GM19455 (cell line): ENCODE results near the gene LY86.
A peak's percentile ranks its signal among the peaks of the same experiment; 100 is the strongest.

ENCODE experiments used
- ATAC-seq: cut with Tn5 transposase; IDR thresholded peaks from one replicate; pipeline ENCODE4 v1.9.1; 2021; ENCODE audit not compliant: unreplicated experiment

Gene LY86

GRCh38 chr6:6619021-6619794 is 30.7 kb downstream of the LY86 start:
- no peak for ATAC-seq

DNA sequence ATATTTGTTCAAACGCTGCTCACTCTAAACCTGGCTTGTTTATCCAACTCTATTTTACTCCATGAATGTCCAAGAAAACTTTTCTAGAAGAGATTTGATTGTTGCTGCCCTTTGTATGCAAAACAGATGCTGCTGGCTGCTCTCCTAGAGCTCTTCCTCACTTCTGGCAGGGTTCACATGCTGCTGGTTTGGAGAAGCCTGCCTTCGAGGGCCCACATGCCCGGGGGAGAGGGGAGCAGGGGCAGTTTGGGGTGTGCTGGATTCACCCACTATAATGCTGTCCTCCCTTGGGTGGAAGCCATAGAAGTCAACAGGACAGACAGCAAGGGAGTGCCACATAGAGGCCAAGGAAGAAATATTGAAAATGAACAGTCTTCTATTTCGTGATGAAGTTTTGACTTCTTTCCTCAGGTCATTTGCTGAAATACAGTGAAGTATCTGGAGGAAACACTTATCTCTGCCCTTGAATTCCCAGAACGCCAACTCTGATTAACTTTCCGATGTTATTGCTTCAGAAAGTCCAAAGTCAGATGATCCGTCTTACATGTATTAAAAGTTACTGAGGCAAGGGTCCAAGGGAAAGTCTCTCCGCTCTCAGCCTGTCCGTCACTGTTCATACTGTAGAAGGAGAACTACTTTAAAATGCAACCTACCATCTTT is 32.4 kb downstream of the LY86 start:
- ATAC-seq: no peak

DNA sequence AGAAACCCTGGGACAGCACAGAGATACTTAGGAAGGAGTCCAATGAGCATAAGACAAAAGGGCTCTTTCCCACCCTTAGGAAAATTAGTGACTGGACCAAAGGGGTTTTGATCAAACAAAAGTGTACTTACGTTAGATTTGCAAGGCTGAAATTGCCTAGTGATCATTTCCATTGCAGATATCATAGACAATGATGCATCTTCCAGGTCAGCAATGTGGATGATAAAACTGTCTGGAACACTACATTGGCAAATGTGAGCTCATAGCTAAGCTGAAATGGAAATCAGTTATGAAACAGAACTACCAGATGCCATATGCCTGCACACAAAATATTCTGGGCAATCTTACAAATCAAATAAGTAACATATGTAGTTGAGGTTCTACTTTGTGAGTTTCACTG is 34.0 kb downstream of the LY86 start:
- no peak for ATAC-seq

DNA sequence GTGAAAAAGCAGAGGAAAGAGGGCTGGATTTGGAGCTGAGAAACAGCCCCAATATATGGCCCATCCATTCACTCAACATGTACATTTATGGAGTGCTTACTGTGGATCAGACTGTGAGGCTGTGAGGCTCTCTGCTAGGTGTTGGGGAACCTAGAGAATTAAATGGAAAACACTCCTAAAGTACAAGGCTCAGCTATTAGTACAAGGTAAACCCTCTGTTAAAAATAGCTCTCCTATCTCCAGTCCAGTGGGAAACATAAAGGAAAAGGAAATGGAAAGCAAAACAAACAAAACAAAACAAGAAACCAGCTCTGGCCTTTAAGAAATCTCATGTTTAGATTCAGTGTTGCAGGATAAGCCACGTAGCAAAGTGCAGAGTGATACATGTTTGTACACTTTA is 35.0 kb downstream of the LY86 start:
- ATAC-seq: no peak

DNA sequence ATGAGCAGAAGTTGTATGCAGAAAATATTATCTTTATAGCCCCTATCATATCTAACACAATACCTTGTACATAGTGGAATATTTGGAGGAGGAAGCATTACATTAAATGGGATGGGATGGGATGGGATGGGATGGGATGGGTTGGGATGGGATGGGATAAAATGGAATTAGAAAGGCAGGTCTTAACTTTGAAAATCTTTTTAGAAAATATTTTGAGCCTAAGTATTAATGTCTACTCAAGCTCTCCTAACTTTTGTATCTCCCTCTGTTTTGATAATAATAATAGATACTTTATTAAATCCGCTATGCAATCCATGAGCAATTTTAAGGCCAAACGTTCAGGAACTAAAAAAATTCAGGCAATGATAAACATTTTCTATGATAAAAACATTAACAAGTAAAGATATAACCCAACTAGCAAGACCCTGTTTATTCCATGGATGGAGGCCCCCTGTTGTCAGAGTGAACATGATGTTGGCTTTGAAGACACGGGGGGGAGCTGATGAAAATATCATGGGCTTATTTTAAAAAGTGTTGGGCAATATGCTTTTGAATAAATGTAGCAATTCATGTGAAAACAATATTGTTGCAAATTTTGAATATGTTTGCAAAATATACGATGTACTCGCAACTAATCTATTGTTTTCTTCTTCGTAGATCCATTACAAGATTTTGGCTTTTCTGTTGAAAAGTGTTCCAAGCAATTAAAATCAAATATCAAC is 35.9 kb downstream of the LY86 start:
- ATAC-seq: no peak

DNA sequence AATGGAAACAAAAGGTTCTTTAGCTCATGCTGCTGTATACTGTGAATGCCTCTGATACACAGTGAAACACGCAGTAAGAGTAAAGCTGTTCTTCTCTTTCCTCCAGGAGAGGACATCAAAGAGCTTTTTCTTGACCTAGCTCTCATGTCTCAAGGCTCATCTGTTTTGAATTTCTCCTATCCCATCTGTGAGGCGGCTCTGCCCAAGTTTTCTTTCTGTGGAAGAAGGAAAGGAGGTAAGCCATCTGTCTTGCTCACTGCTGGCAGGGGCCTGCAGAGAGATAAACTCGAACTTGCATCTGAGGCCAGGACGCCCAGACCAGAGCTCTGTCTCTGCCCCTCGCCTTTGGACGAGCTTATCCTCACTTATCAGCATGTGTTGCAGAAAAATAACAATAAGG is 37.7 kb downstream of the LY86 start:
- ATAC-seq: no peak

GRCh38 chr6:6629402-6629801 is 40.9 kb downstream of the LY86 start:
- ATAC-seq: no peak

DNA sequence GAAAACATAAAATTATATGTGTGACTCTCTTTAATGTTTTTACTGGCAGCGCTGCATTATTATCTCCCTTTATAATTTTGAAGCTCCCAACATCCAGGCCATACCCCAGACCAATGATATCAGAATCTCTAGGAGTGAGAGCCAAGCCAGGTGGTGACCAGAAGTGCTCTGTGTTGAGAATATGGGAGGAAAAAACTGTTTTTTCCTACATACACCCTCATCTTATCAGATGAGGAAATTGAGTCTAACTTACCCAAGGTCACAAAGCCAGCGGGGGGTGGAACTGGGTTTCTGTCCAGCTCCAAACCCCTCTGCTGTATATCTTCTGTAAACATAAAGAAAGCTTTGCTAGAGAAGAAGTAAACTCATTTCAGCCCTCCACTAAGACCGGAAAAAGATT is 42.5 kb downstream of the LY86 start:
- no peak for ATAC-seq

- ATAC-seq: no peak
Measured at GRCh38 chr6:6631534-6632276, 43.2 kb downstream of the LY86 start.

- ATAC-seq: no peak
Measured at GRCh38 chr6:6633898-6634734, 45.6 kb downstream of the LY86 start.

DNA sequence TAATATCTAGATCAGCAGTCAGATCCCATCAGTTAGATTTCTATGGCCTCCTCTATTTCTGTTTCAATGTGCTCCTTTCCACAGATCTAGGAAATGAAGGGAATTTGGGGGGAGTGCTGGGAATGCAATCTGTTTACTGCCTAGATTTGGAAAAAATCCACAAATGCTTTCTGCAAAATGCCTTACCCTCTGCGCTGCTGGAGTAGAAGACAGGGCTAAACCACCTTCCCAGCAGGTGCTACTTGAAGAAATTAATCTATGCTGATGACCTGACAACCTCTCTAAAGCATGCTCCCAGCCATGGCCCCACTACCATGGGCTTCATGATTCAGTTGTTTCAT is 46.2 kb downstream of the LY86 start:
- no peak for ATAC-seq

DNA sequence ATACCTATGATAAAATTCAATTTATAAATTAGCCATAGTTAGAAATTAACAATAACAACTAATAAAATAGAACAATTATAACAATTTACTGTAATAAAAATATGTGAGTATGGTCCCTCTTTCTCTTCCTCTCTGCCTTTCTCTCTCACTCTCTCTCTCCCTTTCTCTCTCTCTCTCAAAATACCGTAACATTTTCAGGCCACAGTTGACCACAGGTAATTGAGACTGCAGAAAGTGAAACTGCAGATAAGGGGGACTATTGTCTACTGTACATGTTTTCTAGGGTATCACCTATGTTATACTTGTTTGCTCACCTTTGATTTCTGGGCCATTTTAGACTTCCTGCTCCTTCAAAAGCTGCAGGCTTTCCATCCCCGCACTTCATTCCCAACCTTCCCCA is 46.8 kb downstream of the LY86 start:
- peak; percentile 50 for ATAC-seq

DNA sequence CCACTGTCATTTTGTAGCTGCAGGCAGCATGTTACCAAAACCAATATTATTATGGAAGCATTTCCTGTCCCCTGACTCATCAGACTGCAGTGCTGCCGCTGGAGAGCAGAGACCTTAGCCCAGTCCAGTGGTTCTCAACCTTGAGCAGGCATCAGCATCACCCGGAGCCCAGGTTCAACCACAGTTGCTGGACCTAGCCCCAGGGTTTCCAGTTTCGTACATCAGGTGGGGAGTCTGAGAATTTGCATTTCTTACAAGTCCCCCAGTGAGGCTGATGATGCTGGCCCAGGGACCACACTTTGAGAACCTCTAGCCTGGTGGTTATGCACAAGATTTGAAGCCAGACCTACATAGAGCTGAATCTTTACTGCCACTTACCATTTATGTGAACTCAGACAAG is 47.3 kb downstream of the LY86 start:
- ATAC-seq: peak; percentile 77

DNA sequence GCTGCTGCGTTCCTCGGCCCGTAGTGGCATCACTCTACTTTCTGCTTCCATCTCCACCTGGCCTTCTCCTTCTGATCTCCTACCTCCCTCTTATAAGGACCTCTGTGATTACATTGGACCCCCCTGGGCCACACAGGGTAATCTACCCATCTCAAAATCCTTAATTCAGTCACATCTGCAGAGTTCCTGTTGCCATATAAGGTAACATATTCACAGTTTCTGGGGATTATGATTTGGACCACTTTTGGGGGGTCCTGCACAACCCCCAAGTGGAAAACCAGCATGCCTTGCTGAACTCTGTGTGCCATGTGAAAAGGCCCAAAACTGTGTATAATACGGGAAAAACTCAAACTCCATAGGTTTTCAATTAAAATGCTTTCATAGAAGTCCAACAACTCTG is 51.1 kb downstream of the LY86 start:
- ATAC-seq: no peak

GRCh38 chr6:6640926-6641325 is 52.4 kb downstream of the LY86 start:
- no peak for ATAC-seq

- peak; percentile 70 for ATAC-seq
Measured at GRCh38 chr6:6643398-6643797, 54.9 kb downstream of the LY86 start.

DNA sequence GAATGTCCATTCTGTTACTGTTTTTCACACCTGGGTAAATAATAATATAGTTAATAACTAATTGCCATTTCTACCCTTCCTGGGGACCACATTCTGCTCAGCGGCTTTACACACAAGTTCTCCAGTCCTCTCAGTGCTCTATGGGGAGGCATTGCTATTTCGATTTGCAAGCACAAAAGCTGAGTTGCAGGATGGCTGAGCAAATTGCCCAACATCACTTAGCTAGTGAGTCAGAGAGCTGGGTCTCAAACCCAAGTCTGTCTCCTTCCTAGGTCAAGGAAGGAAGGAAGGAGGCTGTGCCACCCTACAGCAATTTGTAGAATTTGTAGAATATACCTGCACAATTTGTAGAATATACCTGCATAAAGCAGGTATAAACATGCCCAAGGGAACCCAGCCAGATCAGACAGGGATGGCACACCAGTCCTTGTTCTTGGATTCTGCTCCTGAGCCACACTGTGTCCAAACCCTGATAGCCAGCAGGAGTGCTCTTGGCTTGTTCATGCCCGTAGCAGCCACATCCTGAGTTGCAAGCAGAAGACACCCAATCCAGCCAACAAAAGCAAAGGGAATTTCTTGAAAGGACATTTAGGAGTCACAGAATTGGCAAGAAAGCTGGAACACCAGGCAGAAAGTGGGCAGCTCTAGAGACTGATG is 56.9 kb downstream of the LY86 start:
- no peak for ATAC-seq

DNA sequence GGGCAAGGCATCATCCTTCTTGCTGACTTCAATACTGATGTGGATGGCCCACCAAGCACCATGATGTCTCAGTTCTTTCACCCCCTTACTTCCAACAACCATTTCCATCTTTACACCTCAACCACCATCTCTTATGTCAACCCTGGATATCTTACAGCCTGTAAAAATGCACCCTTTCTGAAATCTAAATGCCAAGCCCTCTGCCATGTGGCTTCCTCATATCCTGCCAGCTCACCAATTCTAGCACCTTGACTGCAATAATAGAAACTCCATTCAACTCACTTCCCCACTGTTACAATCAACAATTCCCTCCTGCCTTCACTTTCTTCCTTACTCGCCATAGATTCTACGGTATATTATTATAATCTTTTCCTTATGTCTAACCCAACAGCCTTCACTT is 57.9 kb downstream of the LY86 start:
- ATAC-seq: no peak

- ATAC-seq: no peak
Measured at GRCh38 chr6:6646859-6647258, 58.3 kb downstream of the LY86 start.

DNA sequence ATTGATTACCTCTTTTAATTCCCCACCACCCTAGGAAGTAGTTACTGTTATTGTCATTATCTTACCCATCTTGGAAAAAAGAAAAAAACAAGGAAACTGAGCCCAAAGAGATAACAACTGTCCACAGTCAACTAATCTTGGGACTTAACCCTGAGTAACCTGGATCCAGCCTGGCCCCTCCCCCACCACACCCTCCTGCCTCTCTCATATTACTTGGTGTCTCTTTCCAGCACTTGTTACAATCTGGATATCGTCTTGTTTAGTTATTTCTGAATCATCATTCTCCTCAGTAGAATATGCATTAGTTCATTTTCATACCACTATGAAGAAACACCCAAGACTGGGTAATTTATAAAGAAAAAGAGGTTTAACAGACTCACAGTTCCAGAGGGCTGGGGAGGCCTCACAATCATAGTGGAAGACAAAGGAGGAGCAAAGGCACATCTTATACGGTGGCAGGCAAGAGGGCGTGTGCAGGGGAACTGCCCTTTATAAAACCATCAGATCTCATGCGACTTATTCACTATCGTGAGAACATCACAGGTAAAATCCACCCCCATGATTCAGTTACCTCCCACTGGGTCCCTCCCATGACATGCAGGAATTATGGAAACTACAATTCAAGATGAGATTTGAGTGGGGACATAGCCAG is 60.3 kb downstream of the LY86 start:
- no peak for ATAC-seq
